Hepatocyte (in vitro differentiated cells): ENCODE data around the gene RAB11FIP5. TPM values are rescaled to one million over a fixed set of nuclear protein-coding genes. Genes with fewer than 3 reads are reported as not detected.

Source experiments
- DNase-seq: peaks from one replicate; pipeline ENCODE4 v3.0.0-alpha.2; 2016; ENCODE audit warnings: low spot score
- H2AFZ ChIP-seq: fragments of 200-600 bp; sonication (generic); 2 replicates; pipeline ENCODE4 v1.6.0; 2016; ENCODE audit warnings: antibody characterized with exemption, mild to moderate bottlenecking
- H3K27ac ChIP-seq: fragments of 200-600 bp; sonication (generic); 2 replicates; pipeline ENCODE4 v1.5.1; 2016; ENCODE audit warnings: mild to moderate bottlenecking
- H3K27me3 ChIP-seq: fragments of 200-600 bp; sonication (generic); 2 replicates; pipeline ENCODE4 v1.6.1; 2016
- H3K36me3 ChIP-seq: fragments of 200-600 bp; sonication (generic); replicated peaks from 2 replicates; pipeline ENCODE4 v1.5.1; 2016; ENCODE audit warnings: low read depth; ENCODE audit not compliant: insufficient read depth
- H3K4me1 ChIP-seq: fragments of 200-600 bp; sonication (generic); 2 replicates; pipeline ENCODE4 v1.5.1; 2016; ENCODE audit warnings: mild to moderate bottlenecking, moderate library complexity; ENCODE audit not compliant: insufficient read depth
- H3K4me2 ChIP-seq: fragments of 200-600 bp; sonication (generic); 2 replicates; pipeline ENCODE4 v1.6.0; 2016
- H3K4me3 ChIP-seq: fragments of 200-600 bp; sonication (generic); 2 replicates; pipeline ENCODE4 v1.5.1; 2016; ENCODE audit warnings: mild to moderate bottlenecking
- H3K79me2 ChIP-seq: fragments of 200-600 bp; sonication (generic); 2 replicates; pipeline ENCODE4 v1.6.0; 2017; ENCODE audit warnings: mild to moderate bottlenecking
- H3K9me2 ChIP-seq: fragments of 200-600 bp; sonication (generic); replicated peaks from 2 replicates; pipeline ENCODE4 v1.6.0; 2017; ENCODE audit warnings: mild to moderate bottlenecking; ENCODE audit not compliant: insufficient read depth
- H3K9me3 ChIP-seq: fragments of 200-600 bp; sonication (generic); 2 replicates; pipeline ENCODE4 v1.5.1; 2016; ENCODE audit warnings: low read depth, mild to moderate bottlenecking
- H4K20me1 ChIP-seq: fragments of 200-600 bp; sonication (generic); 2 replicates; pipeline ENCODE4 v1.6.0; 2016; ENCODE audit warnings: mild to moderate bottlenecking; ENCODE audit not compliant: insufficient read depth, poor library complexity, severe bottlenecking
- EZH2 ChIP-seq: fragments of 200-600 bp; sonication (generic); IDR thresholded peaks from 2 replicates; pipeline ENCODE4 v1.6.1; 2016; ENCODE audit warnings: antibody characterized with exemption, mild to moderate bottlenecking, borderline replicate concordance
- EZH2phosphoT487 ChIP-seq: fragments of 200-600 bp; sonication (generic); IDR thresholded peaks from one replicate; pipeline ENCODE4 v1.6.1; 2018; ENCODE audit warnings: antibody characterized with exemption, mild to moderate bottlenecking, low read depth, moderate library complexity; ENCODE audit not compliant: unreplicated experiment, severe bottlenecking
- WGBS: methylation state at CpG from one replicate; pipeline ENCODE4 v1.1.6; 2016; ENCODE audit warnings: low lambda C conversion rate; ENCODE audit errors: missing lambda C conversion rate; 5-methylcytosine and 5-hydroxymethylcytosine counted together
- polyA plus RNA-seq: library from polyadenylated mRNA; unstranded; fragments of >200 nt; fragmentation: Nextera tagmentation; extraction: Ambion mirVana; gene quantifications from 2 replicates; pipeline ENCODE4 v1.2.1, GENCODE V29; 2016
- total RNA-seq: library from RNA; depleted of rRNA; stranded (reverse); fragments of >200 nt; gene quantifications from 2 replicates; pipeline ENCODE4 v1.2.3, GENCODE V29; 2014
- TF ChIP-seq, protein P1 (sequence below): fragments of 200-600 bp; sonication (generic); IDR thresholded peaks from 2 replicates; pipeline ENCODE4 v1.5.1; 2016; ENCODE audit warnings: antibody characterized with exemption, mild to moderate bottlenecking; ENCODE audit not compliant: poor library complexity

RAB11FIP5 gene
- total and polyA plus RNA-seq, 2 experiments from 2014 or later = 33.5 to 33.7 TPM

DNA sequence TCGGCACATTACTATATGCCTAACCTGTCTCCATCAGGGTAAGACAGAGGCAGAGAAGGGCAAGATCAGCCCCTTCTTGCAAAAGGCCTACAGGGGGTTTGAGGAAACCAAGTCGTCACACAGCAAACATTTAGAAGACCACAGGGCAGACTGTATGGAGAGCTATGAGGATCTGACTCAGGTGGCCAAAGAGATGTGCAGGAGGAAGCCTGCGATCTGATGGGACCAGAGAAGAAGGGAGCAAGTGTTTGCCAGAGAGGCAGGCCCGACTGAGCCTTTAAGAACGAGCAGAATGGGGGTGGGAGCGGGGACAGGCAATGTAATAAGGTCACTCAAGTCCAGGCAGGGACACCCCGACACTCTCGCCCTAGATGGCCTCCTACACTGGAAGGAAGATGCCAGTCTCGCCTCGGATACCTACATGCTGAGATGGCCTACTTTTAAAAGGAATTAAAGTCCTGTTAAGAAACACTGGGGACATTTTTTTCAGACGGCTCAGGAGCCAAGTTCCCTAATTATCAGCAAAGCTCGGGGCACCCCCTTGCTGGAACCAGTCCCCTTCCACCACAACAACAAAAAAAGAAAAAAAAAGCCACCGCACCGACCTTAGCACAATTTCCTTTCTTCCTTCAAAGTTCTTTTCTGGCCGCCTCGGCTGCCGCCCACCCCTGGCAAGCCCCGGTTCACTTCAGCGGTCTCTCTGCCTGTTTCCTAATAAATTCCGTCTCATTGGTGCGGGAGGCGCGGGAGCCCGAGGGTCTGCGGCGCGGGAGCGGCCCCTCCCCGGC, 42.7 kb downstream of the RAB11FIP5 start:
- Histone ChIP-seq H3K36me3 (no peaks in the 10 kb centered on the region), H3K27me3 (no peaks in the 10 kb centered on the region), H3K79me2 (peaks cover 58% of the 10 kb centered on the region), H3K4me3 (peak overlapping the region; percentile 86), H3K27ac (peak overlapping the region; percentile 89), H3K4me1 (peaks cover 18% of the 10 kb centered on the region), H4K20me1 (no peaks in the 10 kb centered on the region), H3K9me3 (no peaks in the 10 kb centered on the region), H3K9me2 (no peaks in the 10 kb centered on the region), H2AFZ (peak overlapping the region; percentile 91), H3K4me2 (peak overlapping the region; percentile 94)
- WGBS = 15% methylated on average over 28 of the region's 29 CpGs
- DNase-seq = peak; percentile 15
- TF ChIP-seq EZH2phosphoT487 = no peak
- TF ChIP-seq, protein P1, sequence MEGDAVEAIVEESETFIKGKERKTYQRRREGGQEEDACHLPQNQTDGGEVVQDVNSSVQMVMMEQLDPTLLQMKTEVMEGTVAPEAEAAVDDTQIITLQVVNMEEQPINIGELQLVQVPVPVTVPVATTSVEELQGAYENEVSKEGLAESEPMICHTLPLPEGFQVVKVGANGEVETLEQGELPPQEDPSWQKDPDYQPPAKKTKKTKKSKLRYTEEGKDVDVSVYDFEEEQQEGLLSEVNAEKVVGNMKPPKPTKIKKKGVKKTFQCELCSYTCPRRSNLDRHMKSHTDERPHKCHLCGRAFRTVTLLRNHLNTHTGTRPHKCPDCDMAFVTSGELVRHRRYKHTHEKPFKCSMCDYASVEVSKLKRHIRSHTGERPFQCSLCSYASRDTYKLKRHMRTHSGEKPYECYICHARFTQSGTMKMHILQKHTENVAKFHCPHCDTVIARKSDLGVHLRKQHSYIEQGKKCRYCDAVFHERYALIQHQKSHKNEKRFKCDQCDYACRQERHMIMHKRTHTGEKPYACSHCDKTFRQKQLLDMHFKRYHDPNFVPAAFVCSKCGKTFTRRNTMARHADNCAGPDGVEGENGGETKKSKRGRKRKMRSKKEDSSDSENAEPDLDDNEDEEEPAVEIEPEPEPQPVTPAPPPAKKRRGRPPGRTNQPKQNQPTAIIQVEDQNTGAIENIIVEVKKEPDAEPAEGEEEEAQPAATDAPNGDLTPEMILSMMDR = no peak
- TF ChIP-seq EZH2 = no peak

DNA sequence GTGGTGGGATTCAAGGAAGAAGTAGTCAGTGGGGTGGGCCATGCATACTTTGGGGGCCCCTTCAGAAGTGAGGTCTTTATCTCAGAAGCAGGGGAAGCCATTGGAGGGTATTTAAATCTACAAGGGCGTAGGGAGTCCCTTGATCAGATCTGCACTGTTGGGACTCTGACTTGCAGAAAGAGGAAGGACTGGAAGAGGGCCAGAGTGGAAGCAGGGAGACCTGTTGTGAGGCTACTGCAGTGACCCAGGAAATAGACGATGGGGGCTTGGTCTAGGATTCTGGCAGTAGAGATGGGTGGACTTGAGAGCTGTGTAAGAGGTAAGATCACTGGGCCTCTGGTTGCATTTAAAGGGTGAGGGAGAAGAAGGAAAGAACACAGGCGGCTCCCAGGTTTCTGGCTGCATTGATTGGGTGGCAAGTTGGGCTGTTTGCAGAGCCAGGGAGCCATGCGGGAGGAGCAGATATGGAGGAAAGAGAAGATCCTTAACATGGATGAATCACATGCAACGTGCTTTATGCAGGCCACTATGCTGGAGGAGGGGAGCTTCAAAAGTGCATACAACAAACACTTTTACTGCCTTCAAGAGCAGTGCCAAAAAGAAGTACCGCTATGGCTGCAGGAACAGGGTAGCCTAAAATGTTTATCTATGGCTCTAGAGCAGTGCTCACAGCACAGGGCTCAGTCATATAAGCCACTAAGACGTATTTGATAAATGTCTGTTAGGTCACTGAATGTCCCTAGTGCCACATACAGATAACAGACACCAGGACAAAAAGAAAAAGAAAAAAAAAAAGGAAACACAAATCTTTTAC, 43.5 kb downstream of the RAB11FIP5 start:
- WGBS = 64% methylated on average over 7 of the region's 7 CpGs
- TF ChIP-seq EZH2 (no peak), EZH2phosphoT487 (no peak)
- TF ChIP-seq, protein P1 = no peak
- Histone ChIP-seq H2AFZ (no peak overlapping the region), H3K36me3 (no peaks in the 10 kb centered on the region), H3K4me3 (peak overlapping the region; percentile 86), H3K4me1 (peaks cover 19% of the 10 kb centered on the region), H3K27ac (peak overlapping the region; percentile 89), H3K79me2 (peaks cover 63% of the 10 kb centered on the region), H4K20me1 (no peaks in the 10 kb centered on the region), H3K9me2 (no peaks in the 10 kb centered on the region), H3K4me2 (peak overlapping the region; percentile 94), H3K9me3 (no peaks in the 10 kb centered on the region), H3K27me3 (no peaks in the 10 kb centered on the region)
- DNase-seq = peak; percentile 9

GRCh38 chr2:73068147-73068546, 44.6 kb downstream of the RAB11FIP5 start:
- H3K27ac ChIP-seq = no peak overlapping the region
- no peaks in the 10 kb centered on the region for H3K36me3 ChIP-seq
- H3K79me2 ChIP-seq = peaks cover 66% of the 10 kb centered on the region
- H3K4me2 ChIP-seq = peak overlapping the region; percentile 94
- H3K9me3 ChIP-seq = no peaks in the 10 kb centered on the region
- peak; percentile 4 for DNase-seq
- H3K4me1 ChIP-seq = peaks cover 30% of the 10 kb centered on the region
- H3K9me2 ChIP-seq = no peaks in the 10 kb centered on the region
- TF ChIP-seq, protein P1 = no peak
- WGBS = 96% methylated on average over 2 of the region's 2 CpGs
- no peak overlapping the region for H3K4me3 ChIP-seq
- no peak overlapping the region for H2AFZ ChIP-seq
- H4K20me1 ChIP-seq = no peaks in the 10 kb centered on the region
- no peaks in the 10 kb centered on the region for H3K27me3 ChIP-seq
